Kidney tubule cell (primary cell): ENCODE results near the gene TEAD4.

Source experiments
- DNase-seq: peaks from one replicate; pipeline ENCODE4 v3.0.0-alpha.2; 2018; ENCODE audit warnings: low spot score

TEAD4 gene

DNA sequence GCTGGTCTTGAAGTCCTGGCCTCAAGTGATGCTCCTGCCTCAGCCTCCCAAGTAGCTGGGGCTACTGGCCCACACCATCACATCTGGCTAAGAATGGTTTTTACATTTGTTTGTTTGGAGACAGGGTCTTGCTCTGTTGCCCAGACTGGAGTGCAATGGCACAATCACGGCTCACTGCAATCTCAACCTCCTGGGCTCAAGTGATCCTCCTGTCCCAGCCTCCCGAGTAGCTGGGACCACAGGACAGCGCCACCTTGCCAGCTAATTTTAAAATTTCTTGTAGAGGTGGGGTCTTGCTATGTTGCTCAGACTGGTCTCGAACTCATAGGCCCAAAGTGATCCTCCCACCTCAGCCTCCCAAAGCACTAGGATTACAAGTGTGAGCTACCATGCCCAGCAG lies 89.3 kb downstream of the TEAD4 start:
- no peak for DNase-seq

DNA sequence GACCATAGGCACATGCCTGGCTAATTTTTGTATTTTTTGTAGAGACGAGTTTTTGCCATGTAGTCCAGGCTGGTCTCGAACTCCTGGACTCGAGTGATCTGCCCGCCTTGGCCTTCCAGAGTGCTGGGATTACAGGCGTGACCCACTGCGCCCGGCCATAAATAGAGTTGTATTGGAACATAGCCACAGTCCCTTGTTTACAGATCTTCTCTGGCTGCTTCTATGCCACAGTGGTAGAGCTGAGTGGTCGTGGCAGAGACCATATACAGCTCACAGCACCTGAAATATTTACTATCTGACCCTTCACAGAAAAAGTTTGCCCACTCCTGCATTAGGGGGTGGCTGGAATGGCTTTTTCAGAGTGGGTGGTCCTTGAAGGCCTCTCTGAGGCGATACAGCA lies 90.0 kb downstream of the TEAD4 start:
- no peak for DNase-seq

DNA sequence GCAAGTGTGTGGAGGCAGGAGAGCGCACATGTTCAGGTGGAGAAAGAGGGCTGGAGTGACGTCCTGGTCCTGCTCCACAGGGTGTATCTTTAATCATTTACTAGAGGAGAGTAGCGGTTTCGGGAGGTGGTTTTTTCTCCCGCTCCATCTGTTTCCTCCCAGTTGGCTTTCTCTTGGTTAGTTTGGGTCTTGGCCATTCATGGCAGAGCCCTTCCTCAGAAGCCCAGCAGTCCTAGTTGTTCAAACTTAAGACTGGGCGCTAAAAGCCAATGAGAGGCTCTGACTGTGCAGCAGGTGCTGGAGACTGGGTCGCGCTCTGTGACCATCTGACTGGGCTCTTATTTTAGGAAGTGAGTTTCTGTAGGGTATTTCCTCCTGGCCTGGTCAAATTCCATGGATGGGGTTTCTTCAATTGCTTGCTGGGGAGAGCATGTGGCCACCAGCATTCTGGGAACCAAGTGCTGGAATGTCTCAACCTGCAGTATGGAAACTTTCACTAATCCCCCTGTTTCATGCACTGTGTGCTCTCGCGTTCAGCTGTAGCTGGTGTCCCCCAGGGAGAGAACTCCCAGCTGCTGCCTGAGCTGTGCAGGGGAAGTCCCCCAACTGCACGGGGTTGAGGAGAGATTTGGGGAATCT lies 90.5 kb downstream of the TEAD4 start:
- DNase-seq, result peak; percentile 68

DNA sequence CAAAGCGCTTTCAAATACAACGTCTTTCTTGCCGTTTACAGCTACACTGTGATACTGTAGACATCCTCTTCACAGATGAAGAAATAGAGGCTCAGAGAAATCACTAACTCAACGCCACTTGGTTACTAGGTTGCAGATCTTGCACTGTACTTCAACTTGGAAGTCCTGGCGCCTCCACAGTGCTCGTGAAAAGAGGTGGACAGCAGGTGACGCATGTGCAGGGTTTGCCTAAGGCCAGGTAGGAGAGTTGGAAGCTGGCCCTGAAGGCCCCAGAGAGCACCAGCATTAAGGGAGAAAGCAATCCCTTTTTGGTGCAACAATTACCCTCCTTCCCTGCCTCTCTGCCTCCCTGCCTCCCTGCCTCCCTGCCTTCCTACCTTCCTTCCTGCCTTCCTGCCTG lies 95.2 kb downstream of the TEAD4 start:
- DNase-seq, result no peak

DNA sequence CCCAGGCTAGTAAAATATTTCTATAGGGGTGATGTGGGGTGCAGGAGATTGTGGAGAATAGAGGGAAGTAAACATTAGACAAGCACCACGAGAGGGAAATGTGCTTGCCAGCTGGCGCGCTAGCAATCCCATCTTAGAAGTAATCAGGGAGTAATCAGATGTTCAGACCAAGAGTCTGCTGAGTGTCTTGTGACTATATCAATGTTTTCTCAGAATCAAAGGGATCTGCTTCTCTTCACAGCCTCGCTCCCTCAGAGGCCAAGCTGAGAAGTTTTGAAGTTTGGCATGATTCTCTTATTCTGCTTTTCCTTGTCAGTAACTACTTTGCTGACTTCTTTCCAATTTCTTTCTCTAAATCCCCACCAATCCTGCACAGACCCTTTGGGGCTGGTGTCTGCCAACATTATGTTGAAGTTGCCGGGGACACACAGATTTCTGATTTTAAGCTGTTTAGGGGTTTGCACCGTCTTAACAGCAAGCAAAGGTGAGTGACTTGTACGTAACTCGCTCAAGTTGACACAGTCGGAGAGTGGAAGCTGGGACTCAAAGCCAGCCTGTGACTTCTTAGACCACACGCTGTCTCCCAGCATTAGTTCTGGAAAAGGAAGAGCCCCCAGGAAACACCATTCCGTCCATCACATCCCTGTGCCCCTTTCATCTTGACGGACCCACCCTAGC lies 96.0 kb downstream of the TEAD4 start:
- DNase-seq, result no peak

DNA sequence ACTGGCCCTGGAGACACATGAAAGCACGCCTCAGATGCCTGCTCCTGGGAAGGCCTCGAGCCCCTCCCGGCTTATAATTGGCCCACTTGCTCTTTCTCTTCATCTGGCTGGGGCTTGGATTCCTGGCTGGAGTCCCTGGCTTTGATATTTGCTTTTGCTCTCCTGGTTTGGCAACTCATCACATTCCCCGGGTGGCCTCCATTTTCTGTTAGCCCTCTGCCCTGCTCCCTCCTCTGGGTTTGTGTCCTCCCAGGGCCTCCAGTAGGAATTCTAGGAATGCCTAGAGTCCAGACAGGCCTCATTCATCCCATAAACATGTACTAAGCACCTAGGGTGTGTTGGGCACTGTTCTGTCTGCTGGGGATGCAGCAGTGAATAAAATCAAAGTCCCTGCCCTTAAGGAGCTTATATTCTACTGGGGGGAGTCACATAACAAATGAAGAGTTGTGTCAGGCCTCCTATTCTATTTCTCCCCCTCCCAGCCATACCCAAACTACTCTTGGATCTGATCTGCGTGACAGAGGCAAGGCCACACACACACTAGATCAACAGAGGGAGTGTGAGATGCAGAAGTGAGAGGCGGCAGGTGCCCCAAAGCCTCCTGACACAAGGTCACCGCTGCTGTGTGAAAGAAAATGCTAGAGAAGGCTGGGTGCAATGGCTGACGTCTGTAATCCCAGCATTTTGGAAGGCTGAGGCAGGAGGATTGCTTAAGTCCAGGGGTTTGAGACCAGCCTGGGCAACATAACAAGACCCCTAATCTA lies 96.7 kb downstream of the TEAD4 start:
- peak; percentile 28 for DNase-seq

DNA sequence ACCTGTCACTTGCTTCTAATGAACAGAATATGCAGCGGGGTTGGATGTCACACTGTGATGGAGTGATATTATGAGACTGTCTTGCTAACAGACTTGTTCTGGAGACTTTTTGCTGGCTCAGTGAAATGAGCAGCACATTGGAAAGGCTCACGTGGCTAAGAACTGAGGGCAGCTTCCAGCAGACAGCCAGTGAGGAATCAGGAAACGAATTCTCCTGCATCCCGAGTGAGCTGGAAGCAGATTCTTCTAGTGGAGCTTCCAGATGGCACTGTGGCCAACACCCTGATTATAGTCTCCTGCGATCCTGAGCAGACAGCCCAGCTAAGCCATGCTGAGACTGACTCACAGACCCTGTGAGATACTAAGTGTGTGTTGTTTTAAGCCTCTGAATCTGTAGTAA lies 101.9 kb downstream of the TEAD4 start:
- no peak for DNase-seq

DNA sequence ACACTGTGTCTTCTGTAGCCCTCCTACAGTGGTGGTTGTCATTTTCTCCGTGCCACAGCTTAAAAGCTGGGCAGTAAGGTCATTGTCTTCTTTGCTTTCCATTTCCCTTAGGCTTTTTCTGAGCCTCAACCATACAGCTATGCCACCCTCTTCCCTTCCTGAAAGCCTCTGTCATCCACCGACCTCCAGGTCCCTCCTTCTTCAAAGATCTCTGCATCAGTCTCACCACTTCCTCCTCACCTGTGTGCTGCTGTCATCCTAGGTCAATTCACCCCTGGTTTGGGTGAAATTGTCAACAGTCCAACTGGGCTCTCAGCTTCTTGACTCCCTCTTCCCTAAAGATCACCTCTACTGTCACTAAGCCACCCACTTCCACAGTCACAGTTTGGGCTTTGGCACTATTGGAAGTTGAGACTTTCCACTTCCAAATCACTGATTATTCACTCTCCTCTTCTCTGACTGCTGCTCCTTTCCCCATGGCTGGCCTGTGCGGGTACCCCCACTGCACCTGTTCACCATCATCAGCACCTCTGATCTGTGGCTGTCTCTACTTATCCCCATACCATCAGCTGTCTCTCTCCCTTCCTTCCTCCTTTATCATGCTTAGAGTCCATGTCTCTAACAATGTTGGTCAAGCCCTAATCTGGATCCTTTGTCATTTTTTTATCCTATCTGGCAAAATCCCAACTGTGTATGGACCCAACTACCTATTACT lies 102.5 kb downstream of the TEAD4 start:
- DNase-seq, result no peak

DNA sequence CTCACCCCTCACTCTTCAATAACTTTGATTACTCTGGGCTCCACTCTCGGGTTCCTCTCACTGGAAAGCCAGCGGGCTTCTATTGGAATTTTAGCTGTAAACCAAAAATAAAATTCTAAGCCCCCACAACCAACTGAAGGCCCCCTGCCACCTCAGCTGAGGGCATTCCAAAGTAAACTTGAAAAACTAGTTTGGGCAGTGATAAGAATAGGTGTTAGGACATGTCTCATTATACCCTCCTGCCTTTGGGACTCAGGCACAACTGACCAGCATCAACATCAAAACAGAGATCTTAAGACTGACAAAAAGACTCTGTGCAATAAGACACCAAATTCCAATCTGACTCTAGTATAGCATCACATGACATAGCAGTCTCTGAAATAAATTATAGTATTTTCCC lies 106.1 kb downstream of the TEAD4 start:
- no peak for DNase-seq

DNA sequence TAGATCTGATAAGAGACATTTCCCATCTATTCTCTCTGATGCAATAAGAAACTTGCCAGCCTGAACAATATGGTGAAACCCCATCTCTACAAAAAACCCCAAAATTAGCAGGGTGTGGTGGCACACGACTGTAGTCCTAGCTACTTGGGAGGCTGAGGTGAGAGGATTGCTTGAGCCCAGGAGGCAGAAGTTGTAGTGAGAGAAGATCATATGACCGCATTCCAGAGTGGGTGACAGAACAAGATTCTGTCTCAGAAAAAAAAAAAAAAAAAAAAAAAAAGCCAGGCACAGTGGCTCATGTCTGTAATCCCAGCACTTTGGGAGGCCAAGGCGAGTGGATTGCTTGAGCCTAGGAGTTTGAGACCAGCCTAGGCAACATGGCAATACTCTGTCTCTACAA lies 106.6 kb downstream of the TEAD4 start:
- DNase-seq, result peak; percentile 34

DNA sequence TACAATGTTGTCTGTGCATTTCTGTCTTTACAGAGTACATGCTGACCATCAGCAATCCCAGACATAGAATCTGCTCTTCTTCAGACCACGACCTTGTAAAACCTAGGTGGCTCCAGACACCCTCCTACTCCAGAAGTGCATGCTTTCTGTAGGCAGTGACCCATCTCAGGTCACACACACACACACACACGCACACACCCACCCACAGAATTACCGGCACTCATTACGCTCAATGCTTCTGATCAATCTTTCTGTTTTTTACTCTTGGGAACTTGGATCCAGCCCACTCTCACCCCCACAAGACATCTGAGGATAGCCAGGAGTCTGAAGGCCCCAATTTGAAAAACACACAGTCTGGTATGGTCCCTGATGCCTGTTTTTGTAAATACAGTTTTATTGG lies 110.5 kb downstream of the TEAD4 start:
- no peak for DNase-seq

DNA sequence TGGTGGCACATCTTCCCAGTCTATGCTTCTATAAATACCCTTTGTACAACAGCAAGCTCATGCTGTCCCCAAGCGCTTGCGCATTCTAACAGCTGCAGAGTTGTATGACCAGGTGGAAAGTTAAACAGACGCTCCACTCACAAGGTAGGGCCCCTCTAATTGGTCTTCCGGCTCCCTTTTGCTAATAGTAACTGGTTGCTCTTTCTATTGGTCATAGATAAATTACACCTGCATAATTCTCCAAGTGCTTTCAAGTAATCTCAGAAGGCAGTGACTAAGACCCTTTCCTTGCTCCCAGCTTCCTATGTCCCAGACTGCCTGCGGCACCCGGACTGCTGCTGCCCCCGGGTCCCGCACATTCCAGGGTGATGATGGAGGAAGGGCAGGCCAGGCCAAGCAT lies 111.9 kb downstream of the TEAD4 start:
- peak; percentile 62 for DNase-seq

DNA sequence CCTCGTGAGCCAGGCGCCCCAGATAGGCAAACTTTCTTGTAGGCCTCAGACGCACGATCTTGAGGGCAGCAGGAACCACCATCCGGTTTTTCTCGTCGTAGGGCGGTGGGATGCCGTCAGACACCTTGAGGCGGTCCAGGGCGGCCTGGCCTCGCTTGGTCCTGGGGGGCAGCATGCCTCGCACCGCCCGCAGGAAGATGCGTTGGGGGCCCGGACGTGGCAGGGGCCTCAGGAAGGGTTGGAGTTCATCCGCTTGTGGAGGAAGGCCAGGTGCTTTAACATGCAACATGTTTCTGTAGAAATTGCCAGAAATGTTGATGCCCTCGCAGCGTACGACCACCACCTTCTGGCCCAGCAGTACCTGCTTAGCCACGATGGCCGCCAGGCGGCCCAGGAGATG lies 112.5 kb downstream of the TEAD4 start:
- no peak for DNase-seq

DNA sequence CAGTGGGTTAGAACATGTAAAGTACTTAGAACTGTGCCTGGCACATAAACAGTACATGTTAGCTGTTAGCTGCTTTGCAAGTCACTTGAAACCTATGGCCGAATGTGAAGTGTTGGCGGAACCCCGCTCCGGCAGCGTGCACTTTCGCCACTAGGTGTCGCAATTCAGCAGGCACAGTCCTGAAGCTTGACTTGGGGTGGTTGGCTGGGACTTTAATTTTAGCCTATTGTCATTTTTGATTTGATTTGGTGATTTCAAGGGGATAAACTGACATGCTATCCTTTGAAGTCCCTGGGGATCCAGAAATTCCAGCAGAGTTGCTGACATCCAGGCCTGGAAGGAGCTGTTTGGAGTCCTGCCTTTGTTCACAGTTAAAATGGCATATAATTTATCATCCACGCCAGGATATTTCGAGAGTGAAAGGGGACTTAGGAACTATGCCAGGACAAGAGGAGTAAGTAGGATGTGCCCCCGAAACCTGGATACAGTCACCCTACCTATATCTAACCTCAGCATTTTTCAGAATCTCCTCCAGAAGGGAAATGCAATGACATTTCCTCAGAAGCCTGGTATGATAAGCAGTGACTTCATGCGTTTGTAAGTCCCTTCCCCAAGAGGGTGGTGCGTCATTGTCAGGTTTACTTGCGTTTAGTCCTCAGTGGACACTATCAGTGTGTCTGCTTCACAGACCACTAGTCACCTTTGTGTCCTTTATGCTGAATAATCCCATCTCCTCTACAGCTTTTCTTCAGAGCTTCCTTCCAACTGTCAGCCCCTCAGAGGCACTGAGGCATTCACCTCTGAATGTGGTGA lies 114.4 kb downstream of the TEAD4 start:
- DNase-seq, result peak; percentile 86

DNA sequence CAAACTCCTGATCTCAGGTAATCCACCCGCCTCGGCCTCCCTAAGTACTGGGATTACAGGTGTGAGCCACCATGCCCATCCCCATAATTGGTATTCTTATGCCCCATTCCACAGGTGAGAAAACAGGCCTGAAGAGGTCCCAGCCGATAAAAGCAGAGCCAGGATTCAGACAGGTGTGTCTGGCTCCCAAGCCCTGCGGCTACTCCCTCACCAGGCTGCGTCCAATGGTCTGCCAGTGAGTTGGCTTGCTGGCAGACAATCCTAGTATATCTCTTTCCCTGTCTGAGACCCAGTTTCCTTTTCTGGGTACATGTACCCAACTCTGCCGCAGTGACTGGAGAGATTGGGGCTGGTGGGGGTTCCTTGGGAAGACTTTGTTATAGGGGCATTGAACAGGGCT lies 116.1 kb downstream of the TEAD4 start:
- no peak for DNase-seq

DNA sequence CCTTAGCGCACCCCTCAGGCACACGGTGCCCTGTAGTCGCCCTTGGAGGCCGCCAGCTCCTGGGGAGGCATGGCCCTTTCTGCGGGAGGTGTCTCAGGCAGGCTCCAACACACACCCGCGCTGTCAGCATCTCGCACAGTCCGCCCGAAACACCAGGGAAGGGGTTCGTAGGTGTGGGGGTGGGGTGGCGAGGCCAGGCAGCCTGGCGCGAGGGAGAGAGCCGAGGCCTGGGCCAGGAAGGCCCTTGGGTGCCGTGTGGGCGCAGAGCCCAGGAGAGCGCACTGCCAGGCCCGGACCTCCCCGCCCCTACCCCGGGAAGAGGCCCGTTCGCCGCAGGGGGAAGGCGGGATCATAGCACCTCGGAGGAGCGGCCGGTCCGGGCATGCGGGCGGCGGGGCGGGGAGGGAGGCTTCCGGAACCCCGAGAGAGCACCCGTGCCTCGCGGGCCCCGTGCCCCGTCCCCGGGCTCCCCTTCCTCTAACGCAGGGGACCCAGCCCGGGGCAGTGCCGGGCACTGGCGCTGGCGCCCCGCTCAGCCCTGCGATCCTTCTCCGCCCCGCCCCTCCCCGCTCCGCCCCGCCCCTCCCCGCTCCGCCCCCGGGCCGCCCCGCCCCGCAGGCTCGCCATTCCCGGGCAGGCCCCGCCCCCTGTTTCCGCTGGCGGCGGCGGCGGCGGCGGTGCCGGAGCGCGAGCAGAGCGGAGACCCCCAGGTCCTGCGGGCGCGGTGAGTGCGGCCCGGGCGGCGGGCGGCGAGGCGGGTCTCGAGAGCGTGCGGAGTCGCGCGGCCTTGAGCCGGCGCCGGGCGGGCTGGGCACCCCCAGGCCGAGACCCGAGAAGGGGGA lies 117.8 kb downstream of the TEAD4 start, which contains the start of gene TSPAN9:
Gene TSPAN9, plus strand, starts transcription at position 650 of the 842 bp plus-strand sequence. CDS start 123,815 bp downstream, outside the sequence.
- peak; percentile 73 for DNase-seq

DNA sequence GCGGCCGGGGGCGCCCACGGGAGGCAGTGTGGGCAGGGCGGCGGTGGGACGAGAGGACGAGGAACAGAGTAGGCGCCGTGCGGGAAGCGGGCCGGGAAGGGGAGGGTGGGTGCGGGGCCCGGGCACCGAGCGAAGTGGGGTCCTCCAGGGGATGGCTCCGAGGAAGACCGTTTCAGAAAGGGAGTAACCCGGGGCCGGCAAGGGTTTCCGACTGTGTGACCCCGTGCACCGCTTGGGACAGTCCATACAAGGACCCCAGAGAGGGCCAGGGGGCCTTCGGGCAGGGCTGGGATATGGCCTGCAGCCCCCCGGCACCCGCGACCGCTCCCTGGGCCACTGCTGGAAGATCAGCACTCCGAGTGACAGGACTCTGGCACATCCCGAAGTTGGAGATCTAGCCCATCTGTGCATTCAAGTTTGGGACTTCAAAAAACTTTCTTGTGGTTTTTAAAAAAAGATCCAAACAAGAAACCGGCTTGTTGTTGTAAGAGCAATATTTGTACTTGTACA lies 118.4 kb downstream of the TEAD4 start:
- no peak for DNase-seq

DNA sequence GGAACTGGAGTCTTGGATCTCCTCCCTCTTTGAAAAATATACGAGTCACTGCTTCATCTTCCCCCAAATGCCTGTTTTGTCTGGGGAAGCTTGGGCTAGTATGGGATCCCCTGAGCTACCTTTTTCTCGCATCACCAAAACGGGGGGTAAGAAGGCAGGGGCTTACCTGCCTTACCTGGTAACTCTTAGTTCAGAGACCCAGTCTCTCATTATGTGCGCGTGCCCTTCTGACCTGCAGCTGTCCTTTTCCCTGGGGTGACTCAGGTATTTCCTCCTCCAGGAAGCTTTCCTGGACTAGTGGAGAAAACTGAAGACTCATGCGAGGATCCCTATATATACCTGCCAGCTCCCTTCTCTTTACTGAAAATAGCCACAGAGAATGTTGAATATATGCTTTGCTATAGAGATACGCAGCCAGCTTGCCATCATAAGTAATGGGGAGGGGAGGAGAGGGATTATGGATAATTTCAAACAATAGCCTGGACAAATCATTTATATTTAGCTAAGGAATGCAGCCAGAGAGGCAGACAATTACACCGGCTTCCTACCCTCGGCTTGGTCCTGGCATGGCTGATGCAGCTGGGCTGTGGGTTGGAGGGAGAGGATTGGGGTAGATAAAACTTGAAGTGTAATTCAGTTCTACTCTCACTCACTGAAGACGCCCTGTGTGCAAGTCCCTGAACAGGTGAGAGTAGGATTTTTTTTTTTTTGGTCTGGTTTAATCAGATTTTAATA lies 119.1 kb downstream of the TEAD4 start:
- DNase-seq, result no peak

DNA sequence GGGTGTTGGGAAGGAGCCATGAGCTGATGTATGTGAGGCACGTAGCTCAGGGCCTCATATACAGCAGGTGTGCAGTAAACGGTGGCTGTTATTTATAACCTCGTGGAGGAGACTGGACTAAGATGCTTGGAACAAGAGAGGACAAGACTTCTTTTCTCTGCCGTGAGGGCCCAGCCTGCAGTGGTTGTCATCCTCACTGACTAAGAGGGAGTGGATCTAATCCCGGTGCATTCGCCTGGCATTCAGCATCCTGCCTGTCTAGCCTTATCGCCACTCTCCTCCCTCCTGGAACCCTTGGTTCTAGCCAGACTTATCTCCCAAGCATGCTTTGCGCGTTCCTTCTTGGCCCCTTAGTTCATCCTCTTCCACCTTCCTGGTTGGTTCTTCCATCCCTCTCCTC lies 121.9 kb downstream of the TEAD4 start:
- DNase-seq, result no peak

DNA sequence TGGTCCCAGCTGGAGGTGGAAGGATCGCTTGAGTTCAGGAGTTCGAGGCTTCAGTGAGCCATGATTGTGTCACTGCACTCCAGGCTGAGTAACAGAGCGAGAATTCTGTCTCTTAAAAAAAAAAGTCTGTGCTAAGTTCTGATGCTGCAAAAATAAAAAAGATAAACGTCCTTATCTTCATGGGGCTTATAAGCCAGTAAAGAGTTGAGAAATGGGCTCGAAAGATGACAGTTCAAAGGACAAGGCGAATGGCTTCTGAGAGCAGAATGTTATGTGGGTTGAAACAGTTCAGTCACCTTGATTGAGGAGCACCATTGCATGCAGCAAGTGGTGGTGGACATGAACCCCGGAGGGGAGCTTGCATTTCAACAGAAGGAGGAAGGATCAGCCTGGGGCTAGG lies 122.7 kb downstream of the TEAD4 start:
- no peak for DNase-seq
